ENCODE data around the gene PTMA. TPM values are rescaled to one million over a fixed set of nuclear protein-coding genes. Genes with fewer than 3 reads are reported as not detected.
"Not testable (repeated sequence)": the region's sequence is repeated elsewhere in the genome, so short reads cannot be mapped to it uniquely, and the experiment has no call there.

Gene PTMA
- total RNA-seq, 4 donors from 2014 or later = 811 to 1,206 (median 976) TPM

- intact Hi-C loops (cut with DNase I; ENCODE audit: low total_unique reads) = no loop called here
- 78 to 81% methylated on average over 6 of the region's 6 CpGs for WGBS, 2 donors
- no peak for DNase-seq (ENCODE audit: low spot score in 2 of 2)
- no peak overlapping the region for H3K4me3 ChIP-seq (ENCODE audit: low read depth, poor library complexity, severe bottlenecking)
- TF ChIP-seq POLR2A (IDR thresholded peaks at IDR 0.05) (no peak), CTCF (IDR thresholded peaks at IDR 0.05) (no peak)
Measured at GRCh38 chr2:231745303-231746038, 37.1 kb downstream of the PTMA start.

- H3K4me3 ChIP-seq (ENCODE audit: low read depth, poor library complexity, severe bottlenecking); DNase-seq (ENCODE audit: low spot score in 2 of 2); intact Hi-C loops (cut with DNase I; ENCODE audit: low total_unique reads): not testable (repeated sequence)
- 82 to 87% methylated on average over 6 of the region's 6 CpGs for WGBS, 2 donors
Measured at GRCh38 chr2:231748153-231748896, 40.0 kb downstream of the PTMA start.

GRCh38 chr2:231749016-231749415 lies 40.7 kb downstream of the PTMA start:
- intact Hi-C loops (cut with DNase I; ENCODE audit: low total_unique reads); H3K4me3 ChIP-seq (ENCODE audit: low read depth, poor library complexity, severe bottlenecking): not testable (repeated sequence)

GRCh38 chr2:231751042-231751815 lies 42.9 kb downstream of the PTMA start:
- no peak overlapping the region for H3K4me3 ChIP-seq (ENCODE audit: low read depth, poor library complexity, severe bottlenecking)
- no peak for DNase-seq (ENCODE audit: low spot score in 2 of 2)
- no peak for TF ChIP-seq POLR2A (IDR thresholded peaks at IDR 0.05)
- TF ChIP-seq CTCF (IDR thresholded peaks at IDR 0.05) = no peak
- 88 to 92% methylated on average over 4 of the region's 4 CpGs for WGBS, 2 donors
- intact Hi-C loops (cut with DNase I; ENCODE audit: low total_unique reads) = no loop called here

More at GRCh38 chr2:231749016-231749415, 40.7 kb downstream of the PTMA start:
- 94 to 96% methylated on average over 10 of the region's 10 CpGs for WGBS, 2 donors
- not testable (repeated sequence) for DNase-seq (ENCODE audit: low spot score in 2 of 2)

- TF ChIP-seq POLR2A (IDR thresholded peaks at IDR 0.05) (no peak), CTCF (IDR thresholded peaks at IDR 0.05) (no peak)
- no peak for DNase-seq (ENCODE audit: low spot score in 2 of 2)
- intact Hi-C loops (cut with DNase I; ENCODE audit: low total_unique reads) = no loop called here
- WGBS, 2 donors = 86 to 92% methylated on average over 2 of the region's 2 CpGs
- no peak overlapping the region for H3K4me3 ChIP-seq (ENCODE audit: low read depth, poor library complexity, severe bottlenecking)
Measured at GRCh38 chr2:231752061-231752460, 43.7 kb downstream of the PTMA start.

- 78 to 87% methylated on average over 2 of the region's 2 CpGs for WGBS, 2 donors
- DNase-seq (ENCODE audit: low spot score in 2 of 2) = no peak
- intact Hi-C loops (cut with DNase I; ENCODE audit: low total_unique reads) = no loop called here
- no peak for TF ChIP-seq CTCF (IDR thresholded peaks at IDR 0.05)
- H3K4me3 ChIP-seq (ENCODE audit: low read depth, poor library complexity, severe bottlenecking) = no peak overlapping the region
Measured at GRCh38 chr2:231761735-231762134, 53.4 kb downstream of the PTMA start.

Other genes starting within 250 kb of the PTMA start
- 100 to 1,000 TPM in 3 of 4 donors, 10 to 100 TPM in 1; 82.4 to 145 (median 115) TPM for gene NCL, start 244.0 kb upstream of the PTMA start, total RNA-seq
- gene NMUR1, start 178.1 kb upstream of the PTMA start, total RNA-seq = under 1 TPM in 2 of 4 donors, not detected in 2; 0.19 to 0.29 TPM
- not detected for gene TEX44, start 115.7 kb upstream of the PTMA start, total RNA-seq
- gene PDE6D, start 72.8 kb downstream of the PTMA start, total RNA-seq = 10 to 100 TPM; 13.0 to 25.3 (median 18.1) TPM
- 10 to 100 TPM; 13.7 to 35.2 (median 24.4) TPM for gene COPS7B, start 77.9 kb downstream of the PTMA start, total RNA-seq
- not detected for gene NPPC, start 217.9 kb downstream of the PTMA start, total RNA-seq

All from lower leg skin (tissue), 4 donors.